ENCODE results near the gene ATRNL1.
A peak's percentile ranks its signal among the peaks of the same experiment; 100 is the strongest.

DNA sequence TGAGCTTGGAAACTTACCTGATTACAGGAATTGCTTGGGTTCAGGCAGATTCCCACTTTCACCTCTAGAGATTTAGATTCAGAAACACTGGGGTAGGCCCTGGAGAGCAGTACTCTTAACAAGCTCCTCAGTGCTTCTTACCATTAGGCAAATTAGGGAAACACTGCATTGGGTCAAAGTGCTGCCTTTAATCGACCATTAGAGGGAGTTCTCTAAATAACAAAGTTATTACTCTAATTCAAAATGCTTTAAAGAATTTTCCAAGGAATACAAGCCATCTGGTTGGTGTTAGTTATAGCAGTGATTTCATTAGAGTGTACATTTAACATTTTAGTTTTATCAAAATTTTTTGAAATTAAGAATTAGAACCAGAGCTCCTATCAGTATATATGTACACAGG is 855.3 kb downstream of the ATRNL1 start:
- TF ChIP-seq, protein P1, sequence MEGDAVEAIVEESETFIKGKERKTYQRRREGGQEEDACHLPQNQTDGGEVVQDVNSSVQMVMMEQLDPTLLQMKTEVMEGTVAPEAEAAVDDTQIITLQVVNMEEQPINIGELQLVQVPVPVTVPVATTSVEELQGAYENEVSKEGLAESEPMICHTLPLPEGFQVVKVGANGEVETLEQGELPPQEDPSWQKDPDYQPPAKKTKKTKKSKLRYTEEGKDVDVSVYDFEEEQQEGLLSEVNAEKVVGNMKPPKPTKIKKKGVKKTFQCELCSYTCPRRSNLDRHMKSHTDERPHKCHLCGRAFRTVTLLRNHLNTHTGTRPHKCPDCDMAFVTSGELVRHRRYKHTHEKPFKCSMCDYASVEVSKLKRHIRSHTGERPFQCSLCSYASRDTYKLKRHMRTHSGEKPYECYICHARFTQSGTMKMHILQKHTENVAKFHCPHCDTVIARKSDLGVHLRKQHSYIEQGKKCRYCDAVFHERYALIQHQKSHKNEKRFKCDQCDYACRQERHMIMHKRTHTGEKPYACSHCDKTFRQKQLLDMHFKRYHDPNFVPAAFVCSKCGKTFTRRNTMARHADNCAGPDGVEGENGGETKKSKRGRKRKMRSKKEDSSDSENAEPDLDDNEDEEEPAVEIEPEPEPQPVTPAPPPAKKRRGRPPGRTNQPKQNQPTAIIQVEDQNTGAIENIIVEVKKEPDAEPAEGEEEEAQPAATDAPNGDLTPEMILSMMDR (IDR thresholded peaks at IDR 0.05; ENCODE audit: poor library complexity) = peak; percentile 35
- no peak for TF ChIP-seq EZH2 (IDR thresholded peaks at IDR 0.05; ENCODE audit: borderline replicate concordance)

Data from hepatocyte (in vitro differentiated cells).